GM12878 (cell line): ENCODE results near the gene SEL1L3. TPM values are rescaled to one million over a fixed set of nuclear protein-coding genes. Genes with fewer than 3 reads are reported as not detected.

Experiments
- ATAC-seq: fragments of 200-7000 bp; cut with Tn5 transposase; 3 replicates; pipeline ENCODE4 v1.9.1; 2020; ENCODE audit warnings: mild to moderate bottlenecking, moderate library complexity
- BruUV-seq: library from RNA; stranded (reverse); fragments of 400-500 nt; replicated peaks from 2 replicates; lab custom pipeline; 2021; lab: Mats Ljungman, UMichigan
- CTCF ChIA-PET: fragments of 300-600 bp; sonication (Branson Sonifier 250); formaldehyde crosslinking; extraction: SDS; loops from one replicate; lab custom pipeline; 2021; ENCODE audit warnings: inconsistent platforms; lab: Yijun Ruan, JAX
- POLR2A ChIA-PET: fragments of 350-600 bp; formaldehyde crosslinking; extraction: SDS; loops from one replicate; lab custom pipeline; 2021; ENCODE audit warnings: inconsistent platforms; lab: Charles Lee
- RAD21 ChIA-PET: fragments of 300-600 bp; sonication (Branson Sonifier 250); formaldehyde crosslinking; loops from one replicate; lab custom pipeline; 2023; ENCODE audit warnings: antibody characterized with exemption; ENCODE audit not compliant: unreplicated experiment; lab: Charles Lee
- SMC1A ChIA-PET: fragments of 300-600 bp; sonication (Branson Sonifier 250); formaldehyde crosslinking; loops from one replicate; lab custom pipeline; 2023; ENCODE audit not compliant: unreplicated experiment, uncharacterized antibody; lab: Charles Lee
- DNase-seq: peaks from one replicate; pipeline ENCODE4 v3.0.0-alpha.2; 2011; ENCODE audit warnings: low read depth, low spot score
- FAIRE-seq: peaks from 3 replicates; lab custom pipeline; 2011; peaks lifted over from hg19 to GRCh38; lab: Jason Lieb, UNC
- H2AFZ ChIP-seq: 2 replicates; pipeline ENCODE4 v1.6.0; 2011; ENCODE audit warnings: low read depth, low read length, control low read depth; ENCODE audit not compliant: control insufficient read depth
- H3K27ac ChIP-seq: 2 replicates; pipeline ENCODE4 v1.5.1; 2011; ENCODE audit warnings: control low read depth; ENCODE audit not compliant: control insufficient read depth, insufficient read depth
- H3K27me3 ChIP-seq, 2 experiments: replicated peaks in 1 of 2; 2 replicates each; pipeline versions ENCODE4 v1.6.0 to v1.6.1; 2011; ENCODE audit warnings: low read length in 1 of 2; ENCODE audit not compliant: control insufficient read depth in 2 of 2, insufficient read depth in 2 of 2
- H3K36me3 ChIP-seq, 2 experiments: 2 replicates each; pipeline ENCODE4 v1.5.1; 2011; ENCODE audit warnings: low read length in 1 of 2; ENCODE audit not compliant: control insufficient read depth in 2 of 2, insufficient read depth in 2 of 2
- H3K4me1 ChIP-seq: 2 replicates; pipeline ENCODE4 v1.6.1; 2011; ENCODE audit warnings: mild to moderate bottlenecking, low read length, moderate library complexity, mixed read lengths; ENCODE audit not compliant: control insufficient read depth, insufficient read depth
- H3K4me2 ChIP-seq: 2 replicates; pipeline ENCODE4 v1.6.0; 2011; ENCODE audit warnings: control low read depth; ENCODE audit not compliant: control insufficient read depth, insufficient read depth
- H3K4me3 ChIP-seq: fragments of 200-600 bp; sonication (generic); 2 replicates; pipeline ENCODE4 v1.5.1; 2016
- H3K79me2 ChIP-seq: 2 replicates; pipeline ENCODE4 v1.6.0; 2011; ENCODE audit warnings: low read length; ENCODE audit not compliant: control insufficient read depth, insufficient read depth
- H3K9ac ChIP-seq: 2 replicates; pipeline ENCODE4 v1.8.0; 2011; ENCODE audit warnings: low read length, control low read depth, mixed read lengths; ENCODE audit not compliant: control insufficient read depth, insufficient read depth
- H3K9me3 ChIP-seq: replicated peaks from 3 replicates; pipeline ENCODE4 v1.5.1; 2011; ENCODE audit warnings: mild to moderate bottlenecking, low read length; ENCODE audit not compliant: control insufficient read depth, insufficient read depth
- H4K20me1 ChIP-seq: 2 replicates; pipeline ENCODE4 v1.6.0; 2011; ENCODE audit not compliant: control insufficient read depth, insufficient read depth
- STAT1 ChIP-seq: fragments of 450-650 bp; conservative IDR thresholded peaks from 2 replicates; pipeline ENCODE4 v1.6.1; 2014; ENCODE audit warnings: antibody characterized with exemption, mild to moderate bottlenecking
- STAT3 ChIP-seq: IDR thresholded peaks from 2 replicates; pipeline ENCODE4 v1.6.1; 2011; ENCODE audit warnings: low read depth, low read length, improper control_type of control experiment
- ZBTB11 ChIP-seq: fragments of 450-650 bp; formaldehyde crosslinking; IDR thresholded peaks from 2 replicates; pipeline ENCODE4 v1.5.0; 2022; ENCODE audit warnings: mild to moderate bottlenecking, missing genetic modification characterization
- ZBTB4 ChIP-seq: fragments of 450-650 bp; formaldehyde crosslinking; IDR thresholded peaks from 2 replicates; pipeline ENCODE4 v1.4.0; 2022; ENCODE audit warnings: mild to moderate bottlenecking, moderate library complexity
- WGBS: methylation state at CpG from one replicate; pipeline ENCODE4 v1.1.6; 2016; ENCODE audit warnings: low lambda C conversion rate; ENCODE audit not compliant: insufficient replicate concordance, insufficient coverage; ENCODE audit errors: missing lambda C conversion rate; 5-methylcytosine and 5-hydroxymethylcytosine counted together
- in situ Hi-C: fragments of 300-500 bp; cut with MboI; formaldehyde crosslinking; loops from 9 replicates; pipeline ENCODE4 v1.14.3; 2018; ENCODE audit warnings: mixed read lengths
- intact Hi-C: fragments of 100-400 bp; cut with micrococcal nuclease; formaldehyde crosslinking; loops from one replicate; pipeline ENCODE4 v1.14.2; 2022; ENCODE audit not compliant: unreplicated experiment
- polyA plus RNA-seq, 11 experiments: library from polyadenylated mRNA; depleted of rRNA in 4 of 11; unstranded in 6 of 11; stranded (reverse) in 5 of 11; fragments of >200 nt; fragmentation: Nextera tagmentation in 4 of 11; fragmentation: Illumina TruSeq in 1 of 11; extraction: Ambion mirVana in 4 of 11; extraction: Trizol in 1 of 11; gene quantifications; 1 replicate in 1 of 11; 2 replicates in 10 of 11; pipeline versions ENCODE4 v1.2.1 to v1.2.3, GENCODE V29; 2011 to 2016; ENCODE audit warnings: inconsistent platforms in 2 of 11, missing spikeins in 2 of 11, low read depth in 1 of 11
- total RNA-seq, 4 experiments: library from RNA; depleted of rRNA in 3 of 4; stranded (reverse); fragments of >200 nt in 3 of 4; fragmentation: Illumina TruSeq in 1 of 4; extraction: Trizol in 1 of 4; gene quantifications; 2 replicates each; pipeline versions ENCODE4 v1.2.1 to v1.2.3, GENCODE V29; 2013 to 2021
- TF ChIP-seq, protein P1 (sequence below): fragments of 450-650 bp; IDR thresholded peaks from 2 replicates; pipeline ENCODE4 v1.6.1; 2017; ENCODE audit warnings: mild to moderate bottlenecking
- TF ChIP-seq, protein P2 (sequence below): fragments of 450-650 bp; IDR thresholded peaks from 2 replicates; pipeline ENCODE4 v1.6.1; 2017; ENCODE audit warnings: borderline replicate concordance

Gene SEL1L3
- total and polyA plus RNA-seq, 10 of the 15 experiments (the other 5 are each of a cell fraction or from before 2014, with no cell fraction given), result 20.4 to 82.2 (median 47.3) TPM

DNA sequence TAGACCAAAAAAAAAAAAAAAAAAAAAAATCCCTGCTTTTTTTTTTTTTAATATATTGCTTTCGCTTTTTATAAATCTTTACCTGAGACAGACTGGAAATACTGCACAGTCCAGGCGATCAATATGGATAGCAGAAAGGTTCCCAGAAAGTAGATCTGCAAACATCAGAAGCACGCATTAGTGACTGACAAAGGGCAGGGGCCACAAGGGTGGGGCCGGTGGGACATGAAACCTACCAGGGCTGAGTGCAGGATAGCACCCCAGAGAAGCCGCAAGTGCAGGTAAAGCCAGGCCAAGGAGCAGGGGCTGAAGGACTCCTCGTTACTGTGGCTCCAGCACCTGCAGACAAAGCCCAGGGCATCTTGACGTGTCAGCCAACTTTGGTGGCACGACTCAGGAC, 105.3 kb downstream of the SEL1L3 start:
- H3K4me3 ChIP-seq, result no peak overlapping the region
- no peak overlapping the region for H3K4me2 ChIP-seq
- no peaks in the 10 kb centered on the region for H4K20me1 ChIP-seq
- H3K36me3 ChIP-seq, result no peaks in the 10 kb centered on the region; a peak in 1 of 4 replicates
- H3K27ac ChIP-seq, result no peak overlapping the region
- H3K79me2 ChIP-seq, result no peaks in the 10 kb centered on the region
- BruUV-seq, result no TSS peak
- no peaks in the 10 kb centered on the region for H3K4me1 ChIP-seq
- WGBS, result 84% methylated on average over 8 of the region's 8 CpGs
- H3K9ac ChIP-seq, result no peak overlapping the region
- TF ChIP-seq, protein P1, sequence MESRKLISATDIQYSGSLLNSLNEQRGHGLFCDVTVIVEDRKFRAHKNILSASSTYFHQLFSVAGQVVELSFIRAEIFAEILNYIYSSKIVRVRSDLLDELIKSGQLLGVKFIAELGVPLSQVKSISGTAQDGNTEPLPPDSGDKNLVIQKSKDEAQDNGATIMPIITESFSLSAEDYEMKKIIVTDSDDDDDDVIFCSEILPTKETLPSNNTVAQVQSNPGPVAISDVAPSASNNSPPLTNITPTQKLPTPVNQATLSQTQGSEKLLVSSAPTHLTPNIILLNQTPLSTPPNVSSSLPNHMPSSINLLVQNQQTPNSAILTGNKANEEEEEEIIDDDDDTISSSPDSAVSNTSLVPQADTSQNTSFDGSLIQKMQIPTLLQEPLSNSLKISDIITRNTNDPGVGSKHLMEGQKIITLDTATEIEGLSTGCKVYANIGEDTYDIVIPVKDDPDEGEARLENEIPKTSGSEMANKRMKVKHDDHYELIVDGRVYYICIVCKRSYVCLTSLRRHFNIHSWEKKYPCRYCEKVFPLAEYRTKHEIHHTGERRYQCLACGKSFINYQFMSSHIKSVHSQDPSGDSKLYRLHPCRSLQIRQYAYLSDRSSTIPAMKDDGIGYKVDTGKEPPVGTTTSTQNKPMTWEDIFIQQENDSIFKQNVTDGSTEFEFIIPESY, result no peak
- TF ChIP-seq, protein P2, sequence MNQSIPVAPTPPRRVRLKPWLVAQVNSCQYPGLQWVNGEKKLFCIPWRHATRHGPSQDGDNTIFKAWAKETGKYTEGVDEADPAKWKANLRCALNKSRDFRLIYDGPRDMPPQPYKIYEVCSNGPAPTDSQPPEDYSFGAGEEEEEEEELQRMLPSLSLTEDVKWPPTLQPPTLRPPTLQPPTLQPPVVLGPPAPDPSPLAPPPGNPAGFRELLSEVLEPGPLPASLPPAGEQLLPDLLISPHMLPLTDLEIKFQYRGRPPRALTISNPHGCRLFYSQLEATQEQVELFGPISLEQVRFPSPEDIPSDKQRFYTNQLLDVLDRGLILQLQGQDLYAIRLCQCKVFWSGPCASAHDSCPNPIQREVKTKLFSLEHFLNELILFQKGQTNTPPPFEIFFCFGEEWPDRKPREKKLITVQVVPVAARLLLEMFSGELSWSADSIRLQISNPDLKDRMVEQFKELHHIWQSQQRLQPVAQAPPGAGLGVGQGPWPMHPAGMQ, result no peak
- TF ChIP-seq STAT1 (no peak), ZBTB4 (CRISPR knock-in tag) (no peak), ZBTB11 (CRISPR knock-in tag) (no peak), STAT3 (no peak)
- RAD21 ChIA-PET, result no interaction called here
- in situ Hi-C loops (no loop called here), intact Hi-C loops (no loop called here)
- POLR2A ChIA-PET, result no interaction called here
- CTCF ChIA-PET, result interaction anchor here (1.1 kb wide), 1 partner anchor 11 kb away, joined by 7 read pairs; no protein-coding TSS in a partner anchor
- SMC1A ChIA-PET, result no interaction called here
- ATAC-seq (no peak), DNase-seq (no peak), FAIRE-seq (no peak)
- H3K27me3 ChIP-seq, result no peaks in the 10 kb centered on the region
- no peaks in the 10 kb centered on the region for H3K9me3 ChIP-seq
- H2AFZ ChIP-seq, result no peak overlapping the region
